ENCODE results near the gene MED26.
"Not testable (repeated sequence)": the region's sequence is repeated elsewhere in the genome, so short reads cannot be mapped to it uniquely, and the experiment has no call there.

DNA sequence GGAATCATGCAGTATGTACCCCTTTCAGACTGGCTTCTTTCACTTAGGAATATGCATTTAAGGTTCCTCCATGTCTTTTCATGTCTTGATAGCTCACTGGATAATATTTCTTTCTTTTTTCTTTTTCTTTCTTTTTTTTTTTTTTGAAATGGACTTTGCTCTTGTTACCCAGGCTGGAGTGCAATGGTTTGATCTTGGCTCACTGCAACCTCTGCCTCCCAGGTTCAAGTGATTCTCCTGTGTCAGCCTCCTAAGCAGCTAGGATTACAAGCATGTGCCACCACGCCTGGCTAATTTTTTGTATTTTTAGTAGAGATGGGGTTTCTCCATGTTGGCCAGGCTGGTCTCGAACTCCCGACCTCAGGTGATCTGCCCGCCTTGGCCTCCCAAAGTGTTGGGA lies 40.7 kb upstream of the MED26 start:
- TF ChIP-seq, protein P1, sequence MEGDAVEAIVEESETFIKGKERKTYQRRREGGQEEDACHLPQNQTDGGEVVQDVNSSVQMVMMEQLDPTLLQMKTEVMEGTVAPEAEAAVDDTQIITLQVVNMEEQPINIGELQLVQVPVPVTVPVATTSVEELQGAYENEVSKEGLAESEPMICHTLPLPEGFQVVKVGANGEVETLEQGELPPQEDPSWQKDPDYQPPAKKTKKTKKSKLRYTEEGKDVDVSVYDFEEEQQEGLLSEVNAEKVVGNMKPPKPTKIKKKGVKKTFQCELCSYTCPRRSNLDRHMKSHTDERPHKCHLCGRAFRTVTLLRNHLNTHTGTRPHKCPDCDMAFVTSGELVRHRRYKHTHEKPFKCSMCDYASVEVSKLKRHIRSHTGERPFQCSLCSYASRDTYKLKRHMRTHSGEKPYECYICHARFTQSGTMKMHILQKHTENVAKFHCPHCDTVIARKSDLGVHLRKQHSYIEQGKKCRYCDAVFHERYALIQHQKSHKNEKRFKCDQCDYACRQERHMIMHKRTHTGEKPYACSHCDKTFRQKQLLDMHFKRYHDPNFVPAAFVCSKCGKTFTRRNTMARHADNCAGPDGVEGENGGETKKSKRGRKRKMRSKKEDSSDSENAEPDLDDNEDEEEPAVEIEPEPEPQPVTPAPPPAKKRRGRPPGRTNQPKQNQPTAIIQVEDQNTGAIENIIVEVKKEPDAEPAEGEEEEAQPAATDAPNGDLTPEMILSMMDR (IDR thresholded peaks at IDR 0.05), result not testable (repeated sequence)
- not testable (repeated sequence) for TF ChIP-seq POLR2A (IDR thresholded peaks at IDR 0.05)

Measured in vagina (tissue), 2 donors.